ENCODE results near the gene PAK5. TPM values are rescaled to one million over a fixed set of nuclear protein-coding genes. Genes with fewer than 3 reads are reported as not detected.
A peak's percentile ranks its signal among the peaks of the same experiment; 100 is the strongest.

The PAK5 gene
- total and polyA plus RNA-seq, 2 donors (not counting 1 experiment from before 2014, with no cell fraction given): not detected

DNA sequence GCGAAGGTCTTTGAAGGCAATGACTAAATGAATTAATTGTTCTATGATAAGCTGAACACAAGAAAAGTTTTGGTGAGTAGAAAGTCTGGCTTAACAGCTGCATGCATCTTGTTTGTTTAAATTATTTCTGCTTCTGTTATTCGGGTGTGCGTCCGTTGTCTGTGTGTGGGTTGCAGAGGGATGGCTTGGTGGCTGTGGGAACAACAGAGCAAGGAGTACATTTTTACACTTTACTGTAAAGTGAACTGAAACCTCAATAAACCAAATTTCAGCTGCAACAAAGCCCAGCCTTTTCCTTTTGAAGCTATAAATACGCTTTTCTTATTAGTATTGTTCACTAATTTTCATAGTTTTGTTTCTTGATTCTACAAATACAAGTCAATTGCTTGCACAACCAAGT is 328.0 kb downstream of the PAK5 start:
- H3K4me1 Mint-ChIP-seq: peaks cover 45% of the 10 kb centered on the region
- 22% methylated on average over 2 of the region's 5 CpGs for WGBS (ENCODE audit: insufficient coverage)
- no peak for TF ChIP-seq EZH2 (IDR thresholded peaks at IDR 0.05; ENCODE audit: borderline replicate concordance, insufficient read depth, low read depth, low read length, poor library complexity, severe bottlenecking)
- TF ChIP-seq CTCF (IDR thresholded peaks at IDR 0.05): no peak

DNA sequence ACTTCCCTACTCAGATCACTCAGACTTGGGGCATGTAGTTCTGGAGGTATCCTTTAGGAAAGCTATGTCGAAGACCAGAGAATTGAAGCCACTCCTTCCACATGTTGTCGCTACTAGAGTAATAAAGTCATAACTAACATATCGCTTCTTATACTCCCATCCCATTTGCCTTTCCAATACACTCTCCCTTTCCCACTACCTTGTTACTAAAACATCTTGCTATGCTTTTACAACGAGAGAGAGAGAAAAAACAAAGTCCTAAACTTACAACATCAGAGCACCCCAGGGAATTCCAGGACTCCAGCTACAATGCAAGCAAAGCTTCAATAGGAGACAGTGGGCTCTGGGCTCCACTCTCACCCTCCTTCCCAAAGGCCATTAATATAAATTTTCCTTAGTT is 329.6 kb downstream of the PAK5 start:
- ChIA-PET CTCF (no interaction called here), POLR2A (no interaction called here)
- WGBS (ENCODE audit: insufficient coverage): 25% methylated on average over 4 of the region's 4 CpGs

More for the DNA sequence above, 328.0 kb downstream of the PAK5 start:
- DNase-seq (no peak), ATAC-seq (ENCODE audit: low read depth) (no peak)
- Histone ChIP-seq H3K36me3 (replicated peaks in 1 of 2; ENCODE audit: control extremely low read depth in 1 of 2, control insufficient read depth in 1 of 2, extremely low read depth in 1 of 2, insufficient read depth in 2 of 2, low read length in 1 of 2) (no peaks in the 10 kb centered on the region), H3K9me3 (ENCODE audit: control extremely low read depth in 1 of 3, control insufficient read depth in 2 of 3, insufficient read depth in 1 of 3, low read length in 2 of 3) (peaks cover 0 to 24% (median 0%) of the 10 kb centered on the region in 3 donors), H3K4me2 (replicated peaks; ENCODE audit: low read depth, low read length, poor library complexity, severe bottlenecking) (no peak overlapping the region), H3K27ac (ENCODE audit: low read length in 2 of 2) (no peak overlapping the region), H3K27me3 (replicated peaks in 1 of 4; ENCODE audit: control extremely low read depth in 1 of 4, control insufficient read depth in 3 of 4, insufficient read depth in 4 of 4, low read length in 3 of 4) (peaks cover 0 to 57% (median 36%) of the 10 kb centered on the region in 4 experiments), H3K4me3 (ENCODE audit: control extremely low read depth in 1 of 5, extremely low read depth in 1 of 5, insufficient read depth in 1 of 5, low read depth in 2 of 5, low read length in 4 of 5) (no peak overlapping the region), H4K20me1 (ENCODE audit: control insufficient read depth, insufficient read depth, low read length, poor library complexity, severe bottlenecking) (no peaks in the 10 kb centered on the region), H3K9ac (ENCODE audit: low read length) (no peak overlapping the region), H2AFZ (ENCODE audit: insufficient read depth, low read depth, low read length, poor library complexity, severe bottlenecking) (no peak overlapping the region), H3K4me1 (ENCODE audit: control insufficient read depth in 2 of 2, insufficient read depth in 2 of 2, low read length in 2 of 2) (peaks cover 62 to 65% of the 10 kb centered on the region in 2 donors), H3K79me2 (ENCODE audit: control insufficient read depth, insufficient read depth, low read length) (no peaks in the 10 kb centered on the region)
- no peaks in the 10 kb centered on the region for H3K9me3 Mint-ChIP-seq (ENCODE audit: insufficient read depth)
- CTCF ChIA-PET: no interaction called here
- peak overlapping the region; percentile 60 for H3K4me3 Mint-ChIP-seq
- no peak overlapping the region for H3K27ac Mint-ChIP-seq
- intact Hi-C loops (cut with micrococcal nuclease): no loop called here
- POLR2A ChIA-PET: no interaction called here
- peaks cover 51% of the 10 kb centered on the region for H3K27me3 Mint-ChIP-seq

More for the DNA sequence above, 329.6 kb downstream of the PAK5 start:
- Histone ChIP-seq H3K4me1 (ENCODE audit: control insufficient read depth in 2 of 2, insufficient read depth in 2 of 2, low read length in 2 of 2) (peaks cover 50 to 51% of the 10 kb centered on the region in 2 donors), H3K9ac (ENCODE audit: low read length) (no peak overlapping the region), H3K4me2 (replicated peaks; ENCODE audit: low read depth, low read length, poor library complexity, severe bottlenecking) (peak overlapping the region; percentile 54), H3K9me3 (ENCODE audit: control extremely low read depth in 1 of 3, control insufficient read depth in 2 of 3, insufficient read depth in 1 of 3, low read length in 2 of 3) (peaks cover 0 to 22% (median 0%) of the 10 kb centered on the region in 3 donors), H4K20me1 (ENCODE audit: control insufficient read depth, insufficient read depth, low read length, poor library complexity, severe bottlenecking) (no peaks in the 10 kb centered on the region), H3K36me3 (replicated peaks in 1 of 2; ENCODE audit: control extremely low read depth in 1 of 2, control insufficient read depth in 1 of 2, extremely low read depth in 1 of 2, insufficient read depth in 2 of 2, low read length in 1 of 2) (no peaks in the 10 kb centered on the region), H3K27ac (ENCODE audit: low read length in 2 of 2) (no peak overlapping the region), H3K79me2 (ENCODE audit: control insufficient read depth, insufficient read depth, low read length) (no peaks in the 10 kb centered on the region), H3K4me3 (ENCODE audit: control extremely low read depth in 1 of 5, extremely low read depth in 1 of 5, insufficient read depth in 1 of 5, low read depth in 2 of 5, low read length in 4 of 5) (no peak overlapping the region), H3K27me3 (replicated peaks in 1 of 4; ENCODE audit: control extremely low read depth in 1 of 4, control insufficient read depth in 3 of 4, insufficient read depth in 4 of 4, low read length in 3 of 4) (peaks cover 0 to 57% (median 40%) of the 10 kb centered on the region in 4 experiments), H2AFZ (ENCODE audit: insufficient read depth, low read depth, low read length, poor library complexity, severe bottlenecking) (no peak overlapping the region)
- DNase-seq (no peak), ATAC-seq (ENCODE audit: low read depth) (no peak)
- TF ChIP-seq EZH2 (IDR thresholded peaks at IDR 0.05; ENCODE audit: borderline replicate concordance, insufficient read depth, low read depth, low read length, poor library complexity, severe bottlenecking) (no peak), CTCF (IDR thresholded peaks at IDR 0.05) (no peak)
- H3K9me3 Mint-ChIP-seq (ENCODE audit: insufficient read depth): no peaks in the 10 kb centered on the region
- intact Hi-C loops (cut with micrococcal nuclease): no loop called here
- peaks cover 32% of the 10 kb centered on the region for H3K4me1 Mint-ChIP-seq
- H3K4me3 Mint-ChIP-seq: peak overlapping the region; percentile 37
- peaks cover 43% of the 10 kb centered on the region for H3K27me3 Mint-ChIP-seq
- no peak overlapping the region for H3K27ac Mint-ChIP-seq

Measured in B cell (primary cell).